SU-DHL-6 (cell line): ENCODE data around the gene PSD.

Experiments used
- EZH2phosphoT487 ChIP-seq: fragments of 200-600 bp; sonication (generic), shearing (Covaris generic); conservative IDR thresholded peaks from 2 replicates; pipeline ENCODE4 v1.6.1; 2018; ENCODE audit warnings: mild to moderate bottlenecking, antibody characterized with exemption, low read length, moderate library complexity, mixed read lengths
- TF ChIP-seq, protein P1 (sequence below): fragments of 200-600 bp; sonication (generic); IDR thresholded peaks from one replicate; pipeline ENCODE4 v1.5.1; 2017; ENCODE audit warnings: antibody characterized with exemption, mild to moderate bottlenecking, low read length, moderate library complexity; ENCODE audit not compliant: insufficient read depth, poor library complexity, severe bottlenecking

DNA sequence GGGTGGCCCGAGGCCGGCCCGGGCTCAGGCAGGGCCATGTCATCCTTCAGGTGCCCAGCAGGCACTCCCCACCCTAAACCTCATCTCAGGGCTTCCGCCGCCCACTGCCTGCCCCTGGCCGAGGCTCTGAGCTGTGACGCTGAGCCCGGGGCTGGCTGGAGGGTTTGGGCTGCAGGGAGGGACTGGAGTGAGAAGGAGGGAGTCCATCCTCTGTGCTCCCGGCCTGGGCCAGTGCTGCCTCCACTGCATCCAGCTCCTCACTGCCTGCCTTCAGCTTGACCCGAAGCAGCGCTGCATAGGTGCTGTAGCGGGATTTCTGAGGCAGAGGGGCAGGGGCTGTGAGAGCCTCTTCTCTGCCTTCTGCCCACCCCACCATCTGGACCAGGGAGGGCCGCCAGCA is 15.5 kb downstream of the PSD start:
- TF ChIP-seq, protein P1, sequence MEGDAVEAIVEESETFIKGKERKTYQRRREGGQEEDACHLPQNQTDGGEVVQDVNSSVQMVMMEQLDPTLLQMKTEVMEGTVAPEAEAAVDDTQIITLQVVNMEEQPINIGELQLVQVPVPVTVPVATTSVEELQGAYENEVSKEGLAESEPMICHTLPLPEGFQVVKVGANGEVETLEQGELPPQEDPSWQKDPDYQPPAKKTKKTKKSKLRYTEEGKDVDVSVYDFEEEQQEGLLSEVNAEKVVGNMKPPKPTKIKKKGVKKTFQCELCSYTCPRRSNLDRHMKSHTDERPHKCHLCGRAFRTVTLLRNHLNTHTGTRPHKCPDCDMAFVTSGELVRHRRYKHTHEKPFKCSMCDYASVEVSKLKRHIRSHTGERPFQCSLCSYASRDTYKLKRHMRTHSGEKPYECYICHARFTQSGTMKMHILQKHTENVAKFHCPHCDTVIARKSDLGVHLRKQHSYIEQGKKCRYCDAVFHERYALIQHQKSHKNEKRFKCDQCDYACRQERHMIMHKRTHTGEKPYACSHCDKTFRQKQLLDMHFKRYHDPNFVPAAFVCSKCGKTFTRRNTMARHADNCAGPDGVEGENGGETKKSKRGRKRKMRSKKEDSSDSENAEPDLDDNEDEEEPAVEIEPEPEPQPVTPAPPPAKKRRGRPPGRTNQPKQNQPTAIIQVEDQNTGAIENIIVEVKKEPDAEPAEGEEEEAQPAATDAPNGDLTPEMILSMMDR = no peak
- TF ChIP-seq EZH2phosphoT487 = no peak
